SJCRH30 (cell line): ENCODE data around the gene ADAM33. TPM values are rescaled to one million over a fixed set of nuclear protein-coding genes. Genes with fewer than 3 reads are reported as not detected.
A peak's percentile ranks its signal among the peaks of the same experiment; 100 is the strongest.

Experiments used
- DNase-seq, 2 experiments: peaks; one replicate each; pipeline ENCODE4 v3.0.0-alpha.2; 2015 to 2020
- H3K27ac ChIP-seq: fragments of 250-450 bp; sonication (Bioruptor Pico); 2 replicates; pipeline ENCODE4 v1.5.1; 2020; ENCODE audit warnings: mild to moderate bottlenecking, moderate library complexity
- H3K27me3 ChIP-seq: fragments of 250-450 bp; sonication (Bioruptor Pico); 2 replicates; pipeline ENCODE4 v1.5.1; 2020; ENCODE audit warnings: mild to moderate bottlenecking, moderate library complexity
- H3K36me3 ChIP-seq: fragments of 250-450 bp; sonication (Bioruptor Pico); 2 replicates; pipeline ENCODE4 v1.5.1; 2020; ENCODE audit warnings: mild to moderate bottlenecking, moderate library complexity
- H3K4me1 ChIP-seq: fragments of 250-450 bp; sonication (Bioruptor Pico); 2 replicates; pipeline ENCODE4 v1.5.1; 2020; ENCODE audit warnings: mild to moderate bottlenecking, moderate library complexity
- H3K4me3 ChIP-seq: fragments of 250-450 bp; sonication (Bioruptor Pico); 2 replicates; pipeline ENCODE4 v1.5.1; 2020; ENCODE audit warnings: mild to moderate bottlenecking, moderate library complexity
- H3K9me3 ChIP-seq: fragments of 250-450 bp; sonication (Bioruptor Pico); replicated peaks from 2 replicates; pipeline ENCODE4 v1.5.1; 2020; ENCODE audit warnings: mild to moderate bottlenecking, moderate library complexity
- total RNA-seq: library from RNA; depleted of rRNA; stranded (reverse); fragments of >200 nt; shearing (Covaris generic); gene quantifications from 2 replicates; pipeline ENCODE4 v1.2.3, GENCODE V29; 2014

The ADAM33 gene
- total RNA-seq, 1 experiment from 2014 or later: not detected

DNA sequence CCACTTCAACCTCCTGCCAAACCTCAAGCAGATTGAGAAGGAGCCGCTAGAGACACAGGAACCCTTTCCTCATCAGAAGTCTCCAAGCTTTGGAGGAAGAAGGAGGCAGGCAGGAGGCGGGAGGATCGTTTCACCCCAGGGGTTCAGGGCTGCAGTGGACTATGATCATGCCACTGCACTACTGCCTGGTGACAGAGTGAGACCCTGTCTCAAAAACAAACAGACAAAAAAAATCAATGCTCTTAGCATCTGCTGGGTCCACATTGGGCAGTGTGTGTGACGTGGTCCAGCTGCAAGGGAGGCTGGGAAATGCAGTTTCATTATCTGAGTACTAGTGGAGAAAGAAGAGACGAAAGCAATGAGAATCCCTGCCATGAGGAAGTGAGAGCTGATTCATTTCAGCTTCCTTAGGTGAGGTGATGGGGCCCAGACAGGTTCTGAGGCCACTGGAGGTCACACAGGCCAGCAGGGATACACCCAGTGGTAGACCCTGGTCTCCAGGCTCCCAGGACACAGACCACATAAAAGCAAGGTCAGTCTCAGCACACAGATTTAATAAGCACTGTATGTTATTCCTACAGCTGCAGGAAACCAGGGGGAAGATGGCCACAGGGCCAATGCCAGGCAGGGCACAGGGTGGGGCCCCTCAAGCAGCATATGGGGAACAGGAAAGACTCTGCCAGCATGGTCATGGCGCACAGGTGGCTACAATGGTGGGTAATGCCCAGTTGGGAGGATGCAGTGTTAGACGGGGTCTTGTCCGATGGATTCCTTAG is 22.9 kb downstream of the ADAM33 start:
- Histone ChIP-seq H3K36me3 (no peaks in the 10 kb centered on the region), H3K27me3 (no peaks in the 10 kb centered on the region), H3K4me3 (peak overlapping the region; percentile 17; the same call in 1 of the 2 replicates), H3K27ac (no peak overlapping the region), H3K4me1 (peaks cover 4% of the 10 kb centered on the region), H3K9me3 (no peaks in the 10 kb centered on the region)
- DNase-seq: no peak

DNA sequence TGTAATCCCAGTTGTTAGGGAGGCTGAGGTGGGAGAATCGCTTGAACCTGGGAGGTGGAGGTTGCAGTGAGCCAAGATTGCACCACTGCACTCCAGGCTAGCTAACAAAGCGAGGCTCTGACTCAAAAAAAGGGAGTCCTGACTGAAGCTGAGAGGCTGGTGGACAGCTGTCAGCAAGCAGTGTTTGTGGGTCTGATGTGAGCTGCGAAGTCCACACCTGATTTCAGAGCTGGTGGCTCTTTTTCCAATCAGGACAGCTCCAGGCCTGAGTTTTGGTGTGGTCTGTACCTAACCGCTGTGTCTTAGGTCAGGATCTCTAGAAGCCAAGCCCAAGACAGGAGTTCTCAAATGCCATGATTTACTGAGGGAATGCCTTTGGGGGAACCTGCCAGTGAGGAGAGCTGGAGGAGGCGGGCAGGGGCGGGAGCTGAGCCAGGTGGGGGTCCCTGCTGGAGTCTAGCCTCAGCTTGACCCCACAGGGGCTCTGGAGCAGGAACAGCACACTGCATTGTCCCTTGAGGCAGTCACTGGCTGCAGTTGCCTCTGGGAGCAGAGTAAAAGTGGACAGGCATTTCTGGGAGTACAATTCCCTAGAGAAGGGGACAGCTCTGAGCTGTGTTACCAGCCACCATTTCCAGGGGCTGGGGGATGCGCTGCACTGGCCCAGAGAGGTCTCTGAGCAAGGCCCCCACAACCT is 23.6 kb downstream of the ADAM33 start:
- Histone ChIP-seq H3K27me3 (no peaks in the 10 kb centered on the region), H3K4me1 (peaks cover 8% of the 10 kb centered on the region), H3K27ac (no peak overlapping the region), H3K36me3 (no peaks in the 10 kb centered on the region), H3K4me3 (no peak overlapping the region; the same call in 1 of the 2 replicates), H3K9me3 (no peaks in the 10 kb centered on the region)
- DNase-seq: no peak

DNA sequence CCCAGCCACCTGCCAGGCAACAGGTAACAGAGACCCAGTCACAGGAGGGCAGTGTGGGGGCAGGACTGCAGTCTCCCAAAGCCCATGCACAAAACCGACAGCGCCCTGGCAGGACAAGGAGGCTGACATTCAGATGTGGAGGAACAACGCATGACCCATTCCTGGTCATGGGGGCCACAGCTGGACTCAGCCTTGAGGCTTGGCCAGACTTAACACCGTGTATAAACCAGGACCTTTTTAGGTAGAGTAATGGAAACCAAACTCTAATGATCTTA is 26.7 kb downstream of the ADAM33 start:
- no peak for DNase-seq
- no peaks in the 10 kb centered on the region for H3K9me3 ChIP-seq
- no peaks in the 10 kb centered on the region for H3K36me3 ChIP-seq
- peaks cover 8% of the 10 kb centered on the region for H3K4me1 ChIP-seq
- no peak overlapping the region for H3K27ac ChIP-seq
- no peak overlapping the region for H3K4me3 ChIP-seq
- no peaks in the 10 kb centered on the region for H3K27me3 ChIP-seq

DNA sequence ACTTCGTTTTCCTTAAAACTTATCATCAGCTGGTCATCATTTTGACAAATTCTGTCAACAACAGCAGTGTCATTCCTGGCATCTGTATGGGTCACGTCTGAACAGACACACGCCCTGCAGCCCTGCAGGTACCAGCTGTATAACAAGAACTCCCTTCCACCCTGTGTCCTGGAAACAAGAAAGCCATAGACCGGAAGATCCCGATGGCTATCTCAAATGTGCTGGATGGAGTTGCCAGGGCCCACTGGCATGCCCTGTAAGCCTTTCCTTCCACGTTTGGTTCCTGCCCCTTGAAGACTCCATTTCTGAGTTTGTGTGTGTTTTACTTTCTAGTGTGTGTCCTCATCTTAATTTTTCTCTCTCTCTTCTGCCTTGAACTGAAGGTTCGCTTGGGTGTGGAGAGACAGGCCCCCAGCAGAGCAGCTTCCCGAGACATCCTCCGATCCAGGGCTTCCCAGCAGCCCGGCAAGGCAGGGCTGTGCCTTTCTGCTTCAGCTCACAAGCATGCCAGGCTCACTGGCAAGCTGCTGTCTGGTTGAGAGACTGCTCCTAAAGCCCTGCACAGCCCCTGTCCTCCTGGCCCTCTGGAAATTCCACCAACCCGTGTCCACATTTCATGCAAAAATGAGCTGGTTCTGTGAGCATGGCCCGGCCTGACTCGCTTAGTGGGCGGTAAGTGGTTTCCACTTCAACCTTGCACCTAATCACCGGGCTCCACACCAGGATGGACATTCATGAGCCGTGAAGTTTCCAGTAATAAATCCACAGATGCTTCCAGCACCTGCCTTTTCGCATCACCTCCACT is 27.3 kb downstream of the ADAM33 start:
- peaks cover 8% of the 10 kb centered on the region for H3K4me1 ChIP-seq
- no peak overlapping the region for H3K4me3 ChIP-seq
- H3K27ac ChIP-seq: no peak overlapping the region; the same call in 1 of the 2 replicates
- H3K27me3 ChIP-seq: no peaks in the 10 kb centered on the region
- H3K36me3 ChIP-seq: no peaks in the 10 kb centered on the region
- H3K9me3 ChIP-seq: no peaks in the 10 kb centered on the region
- DNase-seq: no peak

DNA sequence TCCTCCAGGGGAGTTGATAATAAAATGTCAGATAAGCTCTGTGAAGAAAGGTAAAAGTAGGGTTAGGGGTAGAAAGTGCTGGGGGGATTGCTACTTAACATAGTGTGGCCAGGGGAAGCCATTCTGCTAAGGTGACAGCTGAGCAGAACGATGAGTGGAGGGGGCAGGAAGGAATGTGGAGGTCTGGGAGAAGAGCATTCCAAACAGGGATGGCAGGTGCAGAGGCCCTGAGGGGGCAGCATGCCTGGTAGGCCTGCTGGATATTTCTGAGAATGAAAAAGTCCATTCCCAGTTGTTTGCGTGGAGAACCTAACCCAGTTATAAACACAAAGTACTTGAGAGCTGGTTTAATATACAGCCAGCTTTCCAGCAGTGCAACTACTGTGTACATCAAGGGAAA is 27.9 kb downstream of the ADAM33 start:
- Histone ChIP-seq H3K27me3 (no peaks in the 10 kb centered on the region), H3K4me3 (no peak overlapping the region), H3K4me1 (peaks cover 8% of the 10 kb centered on the region), H3K36me3 (no peaks in the 10 kb centered on the region), H3K9me3 (no peaks in the 10 kb centered on the region), H3K27ac (no peak overlapping the region; the same call in 1 of the 2 replicates)
- peak; percentile 57 to 60 for DNase-seq

DNA sequence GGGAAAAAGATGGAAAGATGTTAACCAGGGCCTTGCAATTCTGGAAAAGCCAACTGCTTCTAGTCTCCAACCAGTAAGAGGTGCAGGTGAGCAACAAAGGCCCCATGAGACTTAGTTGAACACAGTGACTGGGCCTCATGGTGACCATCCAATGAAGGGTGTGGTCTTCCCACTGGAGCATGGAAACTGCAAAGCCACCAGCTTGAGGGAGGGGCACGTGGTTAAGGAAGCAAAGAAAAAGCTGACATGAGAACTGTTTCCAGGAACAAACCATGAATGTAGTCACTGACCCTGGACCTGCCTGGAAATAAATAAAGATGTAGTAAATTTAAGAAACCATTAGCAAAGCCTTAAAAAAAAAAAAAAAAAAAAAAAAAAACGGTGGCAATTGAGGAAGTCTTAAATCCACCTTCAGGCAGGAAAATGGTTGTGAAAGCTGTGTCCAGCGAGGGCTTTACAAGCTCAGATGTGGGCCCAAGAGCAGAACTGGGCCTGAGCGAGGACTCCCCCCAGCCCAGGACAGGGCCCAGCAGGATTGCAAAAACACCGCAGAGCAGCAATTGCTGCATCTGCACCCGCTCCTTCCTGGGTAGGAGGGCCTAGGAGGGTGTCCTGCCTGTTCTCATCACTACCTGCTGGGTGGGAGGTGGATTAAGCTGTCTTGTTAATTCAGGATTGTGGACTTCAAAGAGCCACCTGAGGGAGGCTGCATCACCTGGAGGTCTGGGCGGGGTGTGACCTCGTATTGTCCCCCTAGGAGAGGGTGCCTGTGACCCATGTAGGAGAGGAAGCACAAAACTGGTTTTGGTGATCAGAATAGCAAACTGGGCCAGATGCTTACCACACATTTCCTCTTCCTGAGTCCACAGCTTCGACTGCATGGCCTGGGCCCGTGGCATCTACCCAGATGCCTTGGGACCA is 28.9 kb downstream of the ADAM33 start:
- DNase-seq: no peak
- Histone ChIP-seq H3K4me1 (peaks cover 8% of the 10 kb centered on the region), H3K4me3 (no peak overlapping the region), H3K27ac (no peak overlapping the region), H3K36me3 (no peaks in the 10 kb centered on the region), H3K9me3 (no peaks in the 10 kb centered on the region), H3K27me3 (no peaks in the 10 kb centered on the region)

DNA sequence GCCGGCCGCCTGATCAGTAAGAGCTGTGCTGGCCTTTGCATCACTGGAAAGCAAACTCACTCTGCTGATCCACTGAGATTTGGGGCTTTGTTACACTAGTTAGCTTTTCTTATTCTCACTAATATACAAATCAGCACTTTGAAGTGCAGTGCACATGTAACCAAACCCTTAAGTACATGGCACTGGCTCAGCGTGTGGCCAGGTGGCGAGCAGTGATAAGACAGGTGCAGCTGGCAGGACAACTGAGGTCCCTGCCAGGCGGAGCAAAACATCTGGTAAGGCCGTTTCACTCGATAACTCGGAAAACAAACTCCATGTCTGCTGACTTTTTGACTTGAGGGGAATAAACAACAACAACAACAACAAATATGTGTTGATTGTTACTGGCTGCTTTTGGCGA is 29.6 kb downstream of the ADAM33 start:
- Histone ChIP-seq H3K9me3 (no peaks in the 10 kb centered on the region), H3K36me3 (0 out of 2 replicates have a peak, but pooled peaks cover 4% of the 10 kb centered on the region), H3K27me3 (no peaks in the 10 kb centered on the region), H3K4me3 (no peak overlapping the region), H3K27ac (no peak overlapping the region), H3K4me1 (peaks cover 8% of the 10 kb centered on the region)
- no peak for DNase-seq

DNA sequence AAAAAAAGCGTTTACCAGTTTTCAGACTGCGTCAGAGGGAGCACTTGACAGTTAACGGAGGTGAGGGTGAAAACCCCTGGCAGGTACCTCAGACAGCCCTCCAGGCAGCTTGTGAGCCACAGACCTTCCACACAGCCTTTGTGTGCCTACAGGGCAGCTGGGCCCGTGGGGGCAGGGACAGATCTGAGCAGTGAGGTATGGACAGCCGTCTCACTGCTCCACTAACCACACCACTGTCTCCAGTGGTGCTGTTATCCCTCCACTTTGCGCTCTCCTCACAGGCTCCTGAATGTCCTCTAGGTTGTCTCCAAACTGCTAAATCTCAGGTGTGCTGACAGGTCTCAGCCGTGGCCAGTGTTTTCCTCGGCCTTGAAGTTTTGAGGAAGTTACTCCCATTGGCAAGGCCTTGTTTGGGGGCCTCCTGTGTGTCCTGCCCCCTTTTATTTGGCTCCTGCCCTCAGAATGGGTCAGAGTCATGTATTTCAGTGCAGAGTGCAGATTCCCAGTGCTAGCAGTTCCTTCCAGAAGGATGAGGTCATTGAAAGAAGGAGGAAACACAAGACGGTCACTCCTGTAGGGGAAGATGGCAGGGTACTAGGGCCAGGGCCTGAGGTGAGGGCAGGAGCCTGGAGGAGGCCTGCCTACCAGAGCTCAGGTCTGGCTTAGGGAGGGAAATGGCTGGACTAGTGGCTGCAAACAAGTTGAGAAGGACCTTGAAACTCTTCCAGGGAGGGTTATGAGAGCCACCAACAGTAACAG is 30.4 kb downstream of the ADAM33 start:
- DNase-seq: no peak
- H3K27me3 ChIP-seq: no peaks in the 10 kb centered on the region
- 0 out of 2 replicates have a peak, but pooled peaks cover 4% of the 10 kb centered on the region for H3K36me3 ChIP-seq
- no peak overlapping the region for H3K27ac ChIP-seq
- H3K9me3 ChIP-seq: no peaks in the 10 kb centered on the region
- peaks cover 8% of the 10 kb centered on the region for H3K4me1 ChIP-seq
- no peak overlapping the region for H3K4me3 ChIP-seq

DNA sequence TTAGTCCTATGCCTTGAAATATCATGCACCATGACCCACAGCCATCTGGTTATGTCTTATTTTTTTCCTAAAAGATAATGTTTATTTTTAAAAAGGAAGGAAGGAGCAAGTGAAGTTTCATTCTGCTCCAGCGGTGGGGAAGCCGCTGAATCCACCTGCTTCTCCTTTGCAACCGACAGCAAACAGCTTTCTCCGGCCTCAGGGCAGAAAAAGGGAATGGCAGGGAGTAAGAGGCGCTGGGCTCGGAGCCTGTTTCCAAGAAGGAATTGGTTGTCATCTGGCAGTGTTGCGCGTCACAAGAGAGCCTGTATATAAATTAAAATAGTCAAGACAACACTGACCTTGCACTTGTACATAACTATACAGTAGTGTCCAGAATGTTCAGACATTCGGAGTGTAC is 32.9 kb downstream of the ADAM33 start:
- H3K9me3 ChIP-seq: no peaks in the 10 kb centered on the region

DNA sequence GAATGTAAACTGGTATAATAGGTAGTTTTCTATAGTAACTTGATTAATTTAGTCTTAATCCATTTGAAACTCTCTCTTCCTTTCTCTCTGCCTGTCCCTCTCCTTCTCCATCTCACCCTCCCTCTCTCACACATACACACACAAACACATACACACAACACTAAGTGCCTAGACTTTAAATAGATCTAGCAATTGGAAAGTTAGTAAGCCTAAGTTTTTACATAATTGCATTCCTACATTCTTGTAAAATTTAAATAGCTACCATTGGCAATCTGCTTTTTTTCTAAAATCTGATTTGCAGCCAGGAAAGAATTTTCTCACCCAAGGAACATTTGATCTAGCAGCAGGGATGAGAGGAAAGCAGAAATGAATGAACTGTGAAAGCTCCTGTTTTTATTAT is 34.3 kb downstream of the ADAM33 start:
- H3K27me3 ChIP-seq: no peaks in the 10 kb centered on the region
- H3K36me3 ChIP-seq: peaks cover 7% of the 10 kb centered on the region; the same call in 1 of the 2 replicates
- no peak overlapping the region for H3K27ac ChIP-seq
- H3K9me3 ChIP-seq: no peaks in the 10 kb centered on the region
- H3K4me1 ChIP-seq: no peaks in the 10 kb centered on the region
- no peak for DNase-seq
- no peak overlapping the region for H3K4me3 ChIP-seq

More for the DNA sequence above, 32.9 kb downstream of the ADAM33 start:
- H3K36me3 ChIP-seq: peaks cover 7% of the 10 kb centered on the region; the same call in 1 of the 2 replicates
- H3K27me3 ChIP-seq: no peaks in the 10 kb centered on the region
- H3K4me3 ChIP-seq: no peak overlapping the region
- DNase-seq: no peak
- peaks cover 5% of the 10 kb centered on the region for H3K4me1 ChIP-seq
- no peak overlapping the region for H3K27ac ChIP-seq

DNA sequence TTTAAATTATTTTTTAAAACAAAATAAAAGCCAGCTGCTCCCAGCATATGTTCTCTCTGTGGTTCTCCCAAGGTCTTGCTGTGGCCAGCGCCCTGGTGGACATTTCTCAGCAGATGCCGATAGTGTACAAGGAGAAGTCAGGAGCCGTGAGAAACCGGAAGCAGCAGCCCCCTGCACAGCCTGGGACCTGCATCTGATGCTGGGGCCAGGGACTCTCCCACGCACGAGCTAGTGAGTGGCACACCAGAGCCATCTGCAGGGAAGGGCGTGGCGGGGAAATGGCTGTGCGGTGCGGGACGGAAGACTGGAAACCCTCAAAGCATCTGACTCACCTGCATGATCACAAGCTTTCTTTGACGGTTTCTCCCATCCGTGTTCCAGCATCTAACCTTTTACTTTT is 35.2 kb downstream of the ADAM33 start:
- DNase-seq: no peak
- H3K4me3 ChIP-seq: no peak overlapping the region
- H3K9me3 ChIP-seq: no peaks in the 10 kb centered on the region
- no peaks in the 10 kb centered on the region for H3K27me3 ChIP-seq
- no peaks in the 10 kb centered on the region for H3K4me1 ChIP-seq
- H3K27ac ChIP-seq: no peak overlapping the region
- peaks cover 9% of the 10 kb centered on the region; the same call in 1 of the 2 replicates for H3K36me3 ChIP-seq

DNA sequence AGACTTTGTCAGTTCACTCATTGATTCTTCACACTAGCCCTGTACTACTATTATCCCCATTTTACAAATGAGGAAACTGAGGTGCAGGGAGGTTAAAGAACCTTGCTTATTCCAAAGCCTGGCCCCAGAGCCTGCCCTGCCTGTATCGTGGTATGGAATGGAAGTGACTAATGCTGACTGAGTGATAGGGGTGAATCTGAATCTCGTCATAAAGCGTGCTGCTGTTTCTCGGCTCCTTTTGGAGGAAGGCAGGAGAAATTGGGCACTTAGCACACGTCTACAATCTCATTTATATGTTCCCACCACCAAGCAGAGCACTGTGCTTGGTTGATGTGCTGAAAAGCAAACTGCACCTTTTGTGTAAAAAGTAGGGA is 35.8 kb downstream of the ADAM33 start:
- Histone ChIP-seq H3K4me1 (no peaks in the 10 kb centered on the region), H3K27me3 (no peaks in the 10 kb centered on the region), H3K9me3 (no peaks in the 10 kb centered on the region), H3K4me3 (no peak overlapping the region), H3K27ac (no peak overlapping the region), H3K36me3 (peaks cover 9% of the 10 kb centered on the region)
- no peak for DNase-seq

DNA sequence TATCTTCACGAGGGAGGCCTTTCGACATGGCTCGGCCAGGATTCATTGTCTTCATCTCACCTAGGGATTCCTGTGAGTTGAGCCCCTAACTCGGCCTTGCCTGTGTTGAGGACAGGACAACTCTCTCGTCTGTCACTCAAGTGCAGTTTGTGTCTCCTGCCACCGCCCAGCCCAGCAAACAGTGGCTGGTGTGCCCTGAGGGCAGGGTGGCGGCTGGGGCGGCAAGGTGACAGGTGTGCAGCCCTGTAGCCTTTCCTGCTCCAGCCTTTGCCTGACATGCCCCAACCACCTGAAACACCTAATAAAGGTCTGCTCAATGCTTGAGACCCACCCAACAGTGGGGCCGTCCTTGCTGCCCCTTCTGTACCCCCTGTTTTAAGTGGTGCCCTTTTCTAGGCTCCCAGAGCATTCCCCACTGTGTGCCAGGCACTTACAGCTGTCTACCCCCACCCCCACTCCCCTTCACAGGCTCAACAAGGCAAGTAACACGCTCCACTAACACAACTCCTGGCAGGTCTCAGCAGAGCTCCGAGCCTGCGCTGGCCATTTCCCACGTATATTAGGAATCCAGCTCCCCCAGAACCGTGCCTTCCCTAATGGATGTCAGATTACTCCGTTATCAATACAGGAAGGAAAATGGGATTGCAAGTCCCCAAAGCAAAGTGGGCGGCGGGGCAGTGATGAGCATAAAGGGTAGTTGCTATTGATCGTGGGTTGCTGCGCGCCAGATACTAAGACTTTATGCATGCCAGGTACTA is 36.3 kb downstream of the ADAM33 start:
- no peaks in the 10 kb centered on the region for H3K27me3 ChIP-seq
- no peak for DNase-seq
- no peak overlapping the region for H3K4me3 ChIP-seq
- no peak overlapping the region for H3K27ac ChIP-seq
- H3K9me3 ChIP-seq: peaks cover 3% of the 10 kb centered on the region; the same call in 1 of the 2 replicates
- H3K36me3 ChIP-seq: peaks cover 9% of the 10 kb centered on the region
- no peaks in the 10 kb centered on the region for H3K4me1 ChIP-seq
